SK-N-SH (cell line): Measurements from ENCODE around the gene EEF2K. TPM values are rescaled to one million over a fixed set of nuclear protein-coding genes. Genes with fewer than 3 reads are reported as not detected.

ENCODE experiments used
- CTCF ChIA-PET: fragments of 300-600, 350-600 bp; formaldehyde crosslinking; extraction: SDS; loops from one replicate; lab custom pipeline; 2021; lab: Yijun Ruan, JAX
- POLR2A ChIA-PET: fragments of 350-600 bp; sonication (Branson Sonifier 250); formaldehyde crosslinking; extraction: SDS; loops from one replicate; lab custom pipeline; 2020; ENCODE audit warnings: antibody characterized with exemption, inconsistent platforms; lab: Yijun Ruan, JAX
- DNase-seq: peaks from one replicate; pipeline ENCODE4 v3.0.0; 2012
- H2AFZ ChIP-seq: fragments of 200-600 bp; sonication (generic); 2 replicates; pipeline ENCODE4 v1.8.1; 2016; ENCODE audit warnings: antibody characterized with exemption, mild to moderate bottlenecking, low read depth
- H3F3A ChIP-seq: fragments of 200-600 bp; sonication (generic); replicated peaks from 2 replicates; pipeline ENCODE3; 2016; ENCODE audit warnings: antibody characterized with exemption, mild to moderate bottlenecking; ENCODE audit not compliant: insufficient read depth
- H3K27ac ChIP-seq, 2 experiments: fragments of 200-500 bp in 1 of 2; fragments of 200-600 bp in 1 of 2; sonication (Bioruptor generic) in 1 of 2; sonication (generic), shearing (Covaris generic) in 1 of 2; 2 replicates each; pipeline versions ENCODE4 v1.5.1 to v1.6.1; 2014 to 2016; ENCODE audit warnings: low read depth in 2 of 2, inconsistent platforms in 1 of 2, low read length in 1 of 2, mild to moderate bottlenecking in 1 of 2, mixed read lengths in 1 of 2
- H3K27me3 ChIP-seq: fragments of 200-600 bp; sonication (generic), shearing (Covaris generic); 2 replicates; pipeline ENCODE4 v1.6.1; 2016; ENCODE audit warnings: mixed run types; ENCODE audit not compliant: insufficient read depth
- H3K36me3 ChIP-seq, 2 experiments: fragments of 200-500 bp in 1 of 2; fragments of 200-600 bp in 1 of 2; sonication (Bioruptor generic) in 1 of 2; sonication (generic) in 1 of 2; replicated peaks in 1 of 2; 2 replicates each; pipeline versions ENCODE3 to v1.5.1; 2014 to 2016; ENCODE audit warnings: low read length in 1 of 2, mild to moderate bottlenecking in 1 of 2; ENCODE audit not compliant: insufficient read depth in 2 of 2, control insufficient read depth in 1 of 2
- H3K4me1 ChIP-seq, 2 experiments: fragments of 200-500 bp in 1 of 2; fragments of 200-600 bp in 1 of 2; sonication (Bioruptor generic) in 1 of 2; sonication (generic), shearing (Covaris generic) in 1 of 2; 2 replicates each; pipeline versions ENCODE4 v1.5.1 to v1.6.1; 2014 to 2016; ENCODE audit warnings: low read depth in 1 of 2, low read length in 1 of 2, mixed run types in 1 of 2; ENCODE audit not compliant: insufficient read depth in 2 of 2, control insufficient read depth in 1 of 2
- H3K4me2 ChIP-seq: fragments of 200-600 bp; sonication (generic), shearing (Covaris generic); 2 replicates; pipeline ENCODE4 v1.6.1; 2017; ENCODE audit warnings: mixed run types
- H3K4me3 ChIP-seq, 2 experiments: fragments of 200-500 bp in 1 of 2; fragments of 200-600 bp in 1 of 2; sonication (Bioruptor generic) in 1 of 2; sonication (generic), shearing (Covaris generic) in 1 of 2; 2 replicates each; pipeline versions ENCODE4 v1.5.1 to v1.8.1; 2014 to 2016; ENCODE audit warnings: low read depth in 2 of 2, inconsistent platforms in 1 of 2, low read length in 1 of 2, mild to moderate bottlenecking in 1 of 2, mixed read lengths in 1 of 2, moderate library complexity in 1 of 2
- H3K79me2 ChIP-seq: fragments of 200-600 bp; sonication (generic); 2 replicates; pipeline ENCODE4 v1.8.1; 2017; ENCODE audit warnings: mild to moderate bottlenecking; ENCODE audit not compliant: insufficient read depth
- H3K9ac ChIP-seq: fragments of 200-600 bp; sonication (generic); 2 replicates; pipeline ENCODE4 v1.6.1; 2017; ENCODE audit warnings: mixed run types
- H3K9me2 ChIP-seq: fragments of 200-600 bp; sonication (generic); 2 replicates; pipeline ENCODE4 v1.6.1; 2017; ENCODE audit warnings: mixed run types
- H3K9me3 ChIP-seq: fragments of 200-600 bp; sonication (generic); 2 replicates; pipeline ENCODE4 v1.6.1; 2017; ENCODE audit warnings: mixed run types, mild to moderate bottlenecking, moderate library complexity
- H4K20me1 ChIP-seq: fragments of 200-600 bp; sonication (generic); 2 replicates; pipeline ENCODE4 v1.6.1; 2017; ENCODE audit warnings: mild to moderate bottlenecking, mixed run types; ENCODE audit not compliant: insufficient read depth
- CHD2 ChIP-seq: fragments of 150-350 bp; IDR thresholded peaks from 2 replicates; pipeline ENCODE4 v1.6.1; 2018; ENCODE audit warnings: low read length; ENCODE audit not compliant: partially characterized antibody
- ELF1 ChIP-seq: IDR thresholded peaks from 2 replicates; pipeline ENCODE4 v1.4.0; 2012
- GATA2 ChIP-seq: sonication (generic); formaldehyde crosslinking; IDR thresholded peaks from 2 replicates; pipeline ENCODE4 v1.5.0; 2020; ENCODE audit warnings: mild to moderate bottlenecking, missing genetic modification reagents
- MAX ChIP-seq: IDR thresholded peaks from 2 replicates; pipeline ENCODE4 v1.4.0; 2012; ENCODE audit warnings: low read depth
- MXI1 ChIP-seq: IDR thresholded peaks from 2 replicates; pipeline ENCODE4 v1.6.1; 2012; ENCODE audit warnings: mild to moderate bottlenecking, low read depth, low read length, improper control_type of control experiment
- NFIC ChIP-seq: IDR thresholded peaks from 2 replicates; pipeline ENCODE4 v1.4.0; 2012; ENCODE audit warnings: borderline replicate concordance
- NRF1 ChIP-seq: IDR thresholded peaks from 2 replicates; pipeline ENCODE4 v1.6.1; 2012; ENCODE audit warnings: low read depth, mild to moderate bottlenecking, low read length
- PBX3 ChIP-seq: IDR thresholded peaks from 2 replicates; pipeline ENCODE4; 2012
- POLR2AphosphoS5 ChIP-seq: IDR thresholded peaks from 2 replicates; pipeline ENCODE4 v1.6.1; 2012; ENCODE audit warnings: low read depth, low read length
- REST ChIP-seq: IDR thresholded peaks from 2 replicates; pipeline ENCODE4 v1.6.1; 2012; ENCODE audit warnings: mild to moderate bottlenecking, low read depth, low read length, moderate library complexity
- SIN3A ChIP-seq: IDR thresholded peaks from 2 replicates; pipeline ENCODE4 v1.6.1; 2012; ENCODE audit warnings: low read depth, mild to moderate bottlenecking, low read length, moderate library complexity, borderline replicate concordance
- TEAD4 ChIP-seq: IDR thresholded peaks from 2 replicates; pipeline ENCODE4 v1.4.0; 2012; ENCODE audit warnings: mild to moderate bottlenecking, borderline replicate concordance; ENCODE audit not compliant: insufficient read depth
- YY1 ChIP-seq: IDR thresholded peaks from 2 replicates; pipeline ENCODE4 v1.4.0; 2012; ENCODE audit warnings: low read depth, mild to moderate bottlenecking
- WGBS: methylation state at CpG from one replicate; pipeline ENCODE4 v1.1.6; 2017; ENCODE audit warnings: low lambda C conversion rate; 5-methylcytosine and 5-hydroxymethylcytosine counted together
- polyA plus RNA-seq, 3 experiments: library from polyadenylated mRNA; depleted of rRNA; stranded (reverse); fragments of >200 nt; gene quantifications; 2 replicates each; pipeline ENCODE4 v1.2.3, GENCODE V29; 2012
- TF ChIP-seq, protein P1 (sequence below): fragments of 150-350 bp; IDR thresholded peaks from 2 replicates; pipeline ENCODE4 v1.6.1; 2016; ENCODE audit warnings: mild to moderate bottlenecking, low read depth, low read length
- TF ChIP-seq, protein P2 (sequence below): fragments of 150-350 bp; IDR thresholded peaks from 2 replicates; pipeline ENCODE4 v1.6.1; 2017; ENCODE audit warnings: antibody characterized with exemption, low read length, low read depth, borderline replicate concordance

EEF2K gene
- polyA plus RNA-seq, 1 of the 3 experiments (the other 2 are of a cell fraction), result 8.0 TPM

DNA sequence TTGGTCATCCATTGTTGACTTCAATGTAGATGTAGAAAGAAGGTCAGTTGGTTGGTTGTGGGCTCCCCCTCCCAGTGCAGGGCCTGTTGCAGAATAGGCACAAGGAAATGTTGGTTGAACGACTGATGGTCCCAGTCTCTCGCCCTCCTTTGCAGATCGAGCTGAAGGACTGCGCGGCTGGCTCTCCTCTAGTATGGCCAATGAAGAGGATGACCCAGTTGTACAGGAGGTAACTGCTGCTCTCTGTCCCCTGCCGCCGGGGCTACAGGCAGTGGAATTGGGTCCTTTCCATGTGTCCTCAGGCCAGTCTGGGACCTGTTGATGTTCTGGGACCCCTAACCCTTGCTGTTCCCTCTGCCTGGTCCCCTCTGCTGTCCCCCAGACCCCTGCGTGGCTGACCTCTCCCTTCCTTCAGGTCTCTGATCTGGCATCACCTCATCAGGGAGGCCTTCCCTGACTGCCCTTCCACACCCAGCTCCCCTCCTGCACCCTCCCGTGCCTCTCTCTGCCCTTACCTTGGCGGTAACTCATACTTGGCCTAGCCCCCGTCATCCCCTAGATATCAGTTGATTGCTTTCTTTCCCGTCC is 96.8 kb downstream of the EEF2K start:
- DNase-seq, result no peak
- peaks cover 36% of the 10 kb centered on the region for H4K20me1 ChIP-seq
- H3K4me3 ChIP-seq, result no peak overlapping the region
- H3K27me3 ChIP-seq, result no peaks in the 10 kb centered on the region
- CTCF ChIA-PET, result no interaction called here
- no peak for TF ChIP-seq MXI1
- TF ChIP-seq YY1, result no peak
- TF ChIP-seq CHD2, result no peak
- no peaks in the 10 kb centered on the region for H3K9me2 ChIP-seq
- no peak overlapping the region for H2AFZ ChIP-seq
- peaks cover 0 to 9% of the 10 kb centered on the region in 2 experiments; a peak in 1 of 4 replicates for H3K4me1 ChIP-seq
- peaks cover 41% of the 10 kb centered on the region for H3K79me2 ChIP-seq
- peaks cover 16% of the 10 kb centered on the region for H3F3A ChIP-seq
- H3K9ac ChIP-seq, result no peak overlapping the region
- POLR2A ChIA-PET, result no interaction called here
- 98% methylated on average over 7 of the region's 12 CpGs for WGBS
- no peak overlapping the region for H3K4me2 ChIP-seq
- no peak overlapping the region for H3K27ac ChIP-seq
- H3K9me3 ChIP-seq, result no peaks in the 10 kb centered on the region
- peaks cover 0 to 46% of the 10 kb centered on the region in 2 experiments for H3K36me3 ChIP-seq

DNA sequence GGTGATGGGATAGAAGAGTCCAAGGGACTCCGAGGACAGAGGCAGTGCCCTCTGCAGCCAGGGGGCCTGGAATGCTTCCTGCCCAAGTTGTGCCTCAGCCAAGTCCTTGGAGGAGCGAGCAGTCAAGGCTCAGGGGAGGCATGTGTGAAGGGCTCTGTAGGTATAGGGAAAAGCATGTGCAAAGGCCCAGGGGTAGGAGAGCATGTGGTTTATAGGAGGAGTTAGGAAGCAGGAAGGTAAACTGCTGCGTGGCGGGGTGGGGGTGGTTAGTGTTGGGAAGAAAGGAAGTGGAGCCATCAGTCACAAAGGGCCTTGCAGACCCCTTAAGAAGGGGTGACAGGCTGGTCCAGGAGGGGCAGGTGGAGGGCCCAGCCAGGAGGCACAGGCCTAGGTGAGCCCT is 98.3 kb downstream of the EEF2K start:
- Histone ChIP-seq H3K4me3 (no peak overlapping the region), H3K9me3 (no peaks in the 10 kb centered on the region), H3K4me1 (peaks cover 0 to 9% of the 10 kb centered on the region in 2 experiments; a peak in 1 of 4 replicates), H3K27me3 (no peaks in the 10 kb centered on the region), H2AFZ (no peak overlapping the region), H4K20me1 (peaks cover 25% of the 10 kb centered on the region), H3K4me2 (no peak overlapping the region), H3F3A (peaks cover 5% of the 10 kb centered on the region), H3K27ac (no peak overlapping the region), H3K36me3 (peaks cover 0 to 59% of the 10 kb centered on the region in 2 experiments), H3K79me2 (peaks cover 32% of the 10 kb centered on the region), H3K9me2 (no peaks in the 10 kb centered on the region), H3K9ac (no peak overlapping the region)
- WGBS, result 97% methylated on average over 4 of the region's 4 CpGs
- ChIA-PET POLR2A (no interaction called here), CTCF (interaction anchor here (1.0 to 1.2 kb wide), 2 partner anchors 108 to 116 kb away, joined by 3 to 5 read pairs; no protein-coding TSS in a partner anchor)
- TF ChIP-seq NFIC, result no peak
- TF ChIP-seq TEAD4, result no peak
- TF ChIP-seq, protein P1, sequence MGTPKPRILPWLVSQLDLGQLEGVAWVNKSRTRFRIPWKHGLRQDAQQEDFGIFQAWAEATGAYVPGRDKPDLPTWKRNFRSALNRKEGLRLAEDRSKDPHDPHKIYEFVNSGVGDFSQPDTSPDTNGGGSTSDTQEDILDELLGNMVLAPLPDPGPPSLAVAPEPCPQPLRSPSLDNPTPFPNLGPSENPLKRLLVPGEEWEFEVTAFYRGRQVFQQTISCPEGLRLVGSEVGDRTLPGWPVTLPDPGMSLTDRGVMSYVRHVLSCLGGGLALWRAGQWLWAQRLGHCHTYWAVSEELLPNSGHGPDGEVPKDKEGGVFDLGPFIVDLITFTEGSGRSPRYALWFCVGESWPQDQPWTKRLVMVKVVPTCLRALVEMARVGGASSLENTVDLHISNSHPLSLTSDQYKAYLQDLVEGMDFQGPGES, result no peak
- TF ChIP-seq REST, result no peak
- TF ChIP-seq, protein P2, sequence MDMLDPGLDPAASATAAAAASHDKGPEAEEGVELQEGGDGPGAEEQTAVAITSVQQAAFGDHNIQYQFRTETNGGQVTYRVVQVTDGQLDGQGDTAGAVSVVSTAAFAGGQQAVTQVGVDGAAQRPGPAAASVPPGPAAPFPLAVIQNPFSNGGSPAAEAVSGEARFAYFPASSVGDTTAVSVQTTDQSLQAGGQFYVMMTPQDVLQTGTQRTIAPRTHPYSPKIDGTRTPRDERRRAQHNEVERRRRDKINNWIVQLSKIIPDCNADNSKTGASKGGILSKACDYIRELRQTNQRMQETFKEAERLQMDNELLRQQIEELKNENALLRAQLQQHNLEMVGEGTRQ, result no peak
- TF ChIP-seq MXI1, result no peak
- TF ChIP-seq PBX3, result no peak
- TF ChIP-seq ELF1, result no peak
- TF ChIP-seq SIN3A, result no peak
- TF ChIP-seq POLR2AphosphoS5, result no peak
- TF ChIP-seq NRF1, result no peak
- TF ChIP-seq GATA2 (CRISPR knock-in tag), result no peak
- no peak for TF ChIP-seq MAX
- no peak for DNase-seq
